ENCODE measurements around the gene SLC12A3.
"Not testable (repeated sequence)": the region's sequence is repeated elsewhere in the genome, so short reads cannot be mapped to it uniquely, and the experiment has no call there.

Gene SLC12A3

GRCh38 chr16:56848955-56849689 is 15.9 kb upstream of the SLC12A3 start:
- no peak for DNase-seq

- DNase-seq, result no peak
These were observed 15.0 kb upstream of the SLC12A3 start for GRCh38 chr16:56849690-56850680.

- no peak for DNase-seq
These were observed 13.2 kb upstream of the SLC12A3 start for GRCh38 chr16:56851671-56852400.

GRCh38 chr16:56852401-56852730 is 12.6 kb upstream of the SLC12A3 start:
- no peak for DNase-seq

- DNase-seq, result no peak
These were observed 12.0 kb upstream of the SLC12A3 start for GRCh38 chr16:56852968-56853367.

- no peak for DNase-seq
These were observed 9.8 kb upstream of the SLC12A3 start for GRCh38 chr16:56855201-56855600.

GRCh38 chr16:56855946-56856345 is 9.1 kb upstream of the SLC12A3 start:
- DNase-seq, result no peak

- no peak for DNase-seq
These were observed 8.0 kb upstream of the SLC12A3 start for GRCh38 chr16:56856876-56857447.

- DNase-seq, result no peak
These were observed 6.6 kb upstream of the SLC12A3 start for GRCh38 chr16:56858374-56858773.

- DNase-seq, result no peak
These were observed 5.4 kb upstream of the SLC12A3 start for GRCh38 chr16:56859636-56860035.

- DNase-seq, result no peak
These were observed 4.6 kb upstream of the SLC12A3 start for GRCh38 chr16:56860226-56861020.

- DNase-seq, result no peak
These were observed 3.9 kb upstream of the SLC12A3 start for GRCh38 chr16:56861092-56861610.

GRCh38 chr16:56861756-56862155 is 3.3 kb upstream of the SLC12A3 start:
- DNase-seq, result no peak

- DNase-seq, result no peak
These were observed 2.2 kb upstream of the SLC12A3 start for GRCh38 chr16:56862776-56863175.

- no peak for DNase-seq
These were observed 521 bp downstream of the SLC12A3 start for GRCh38 chr16:56865394-56866062.

GRCh38 chr16:56866955-56867830 is 2.2 kb downstream of the SLC12A3 start:
- DNase-seq, result peak; percentile 17

GRCh38 chr16:56868175-56868574 is 3.2 kb downstream of the SLC12A3 start:
- no peak for DNase-seq

GRCh38 chr16:56868766-56869165 is 3.8 kb downstream of the SLC12A3 start:
- DNase-seq, result not testable (repeated sequence)

- DNase-seq, result no peak
These were observed 4.7 kb downstream of the SLC12A3 start for GRCh38 chr16:56869513-56870275.

Measured in DMS153 (cell line).